Spleen (tissue), 7 donors: Measurements from ENCODE around the gene IL17D.

Source experiments
- POLR2AphosphoS5 ChIP-seq, 3 donors: sonication (generic); formaldehyde crosslinking; IDR thresholded peaks; one replicate each; pipeline ENCODE4 v1.5.1; 2017; ENCODE audit warnings: antibody characterized with exemption in 3 of 3
- TF ChIP-seq, protein P1 (sequence below), 11 experiments: fragments of 200-600 bp in 7 of 11; fragments of 450-650 bp in 4 of 11; sonication (generic) in 4 of 11; IDR thresholded peaks in 8 of 11; conservative IDR thresholded peaks in 3 of 11; 1 replicate in 7 of 11; 2 replicates in 4 of 11; pipeline versions ENCODE4 v1.4.0 to v1.8.0; 2016 to 2021; ENCODE audit warnings: antibody characterized with exemption in 11 of 11, inconsistent platforms in 4 of 11, mild to moderate bottlenecking in 1 of 11
- donor health status: DM: no; HTN: no; CAD: no; lungs with moderate emphysema.
- donor health status: DM: no; HTN: no; CAD: no.
- donor health status: DM: no; HTN: no; CAD: no.

DNA sequence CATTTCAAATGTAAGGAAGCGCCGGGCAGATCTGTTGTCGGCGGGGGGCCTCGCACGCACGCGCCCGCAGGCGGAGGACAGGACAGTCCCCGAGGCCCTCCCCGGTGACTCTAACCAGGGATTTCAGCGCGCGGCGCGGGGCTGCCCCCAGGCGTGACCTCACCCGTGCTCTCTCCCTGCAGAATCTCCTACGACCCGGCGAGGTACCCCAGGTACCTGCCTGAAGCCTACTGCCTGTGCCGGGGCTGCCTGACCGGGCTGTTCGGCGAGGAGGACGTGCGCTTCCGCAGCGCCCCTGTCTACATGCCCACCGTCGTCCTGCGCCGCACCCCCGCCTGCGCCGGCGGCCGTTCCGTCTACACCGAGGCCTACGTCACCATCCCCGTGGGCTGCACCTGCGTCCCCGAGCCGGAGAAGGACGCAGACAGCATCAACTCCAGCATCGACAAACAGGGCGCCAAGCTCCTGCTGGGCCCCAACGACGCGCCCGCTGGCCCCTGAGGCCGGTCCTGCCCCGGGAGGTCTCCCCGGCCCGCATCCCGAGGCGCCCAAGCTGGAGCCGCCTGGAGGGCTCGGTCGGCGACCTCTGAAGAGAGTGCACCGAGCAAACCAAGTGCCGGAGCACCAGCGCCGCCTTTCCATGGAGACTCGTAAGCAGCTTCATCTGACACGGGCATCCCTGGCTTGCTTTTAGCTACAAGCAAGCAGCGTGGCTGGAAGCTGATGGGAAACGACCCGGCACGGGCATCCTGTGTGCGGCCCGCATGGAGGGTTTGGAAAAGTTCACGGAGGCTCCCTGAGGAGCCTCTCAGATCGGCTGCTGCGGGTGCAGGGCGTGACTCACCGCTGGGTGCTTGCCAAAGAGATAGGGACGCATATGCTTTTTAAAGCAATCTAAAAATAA lies 18.2 kb downstream of the IL17D start:
- TF ChIP-seq, protein P1, sequence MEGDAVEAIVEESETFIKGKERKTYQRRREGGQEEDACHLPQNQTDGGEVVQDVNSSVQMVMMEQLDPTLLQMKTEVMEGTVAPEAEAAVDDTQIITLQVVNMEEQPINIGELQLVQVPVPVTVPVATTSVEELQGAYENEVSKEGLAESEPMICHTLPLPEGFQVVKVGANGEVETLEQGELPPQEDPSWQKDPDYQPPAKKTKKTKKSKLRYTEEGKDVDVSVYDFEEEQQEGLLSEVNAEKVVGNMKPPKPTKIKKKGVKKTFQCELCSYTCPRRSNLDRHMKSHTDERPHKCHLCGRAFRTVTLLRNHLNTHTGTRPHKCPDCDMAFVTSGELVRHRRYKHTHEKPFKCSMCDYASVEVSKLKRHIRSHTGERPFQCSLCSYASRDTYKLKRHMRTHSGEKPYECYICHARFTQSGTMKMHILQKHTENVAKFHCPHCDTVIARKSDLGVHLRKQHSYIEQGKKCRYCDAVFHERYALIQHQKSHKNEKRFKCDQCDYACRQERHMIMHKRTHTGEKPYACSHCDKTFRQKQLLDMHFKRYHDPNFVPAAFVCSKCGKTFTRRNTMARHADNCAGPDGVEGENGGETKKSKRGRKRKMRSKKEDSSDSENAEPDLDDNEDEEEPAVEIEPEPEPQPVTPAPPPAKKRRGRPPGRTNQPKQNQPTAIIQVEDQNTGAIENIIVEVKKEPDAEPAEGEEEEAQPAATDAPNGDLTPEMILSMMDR (IDR thresholded peaks at IDR 0.05 in 8 of 11, conservative IDR thresholded peaks at IDR 0.05 in 3 of 11) = no peak
- no peak for TF ChIP-seq POLR2AphosphoS5 (IDR thresholded peaks at IDR 0.05)
